Adrenal gland (tissue), 12 donors: ENCODE data around the gene ST3GAL6. TPM values are rescaled to one million over a fixed set of nuclear protein-coding genes. Genes with fewer than 3 reads are reported as not detected.
A peak's percentile ranks its signal among the peaks of the same experiment; 100 is the strongest.

ENCODE experiments used
- DNase-seq, 7 donors: peaks; one replicate each; pipeline ENCODE4 v3.0.0-alpha.2; 2019 to 2020
- H3K27ac ChIP-seq, 5 donors: fragments of 200-600 bp; sonication (generic) in 4 of 5; 1 replicate in 3 of 5; 2 replicates in 2 of 5; pipeline versions ENCODE4 v1.5.1 to v1.8.0; 2016 to 2020; ENCODE audit warnings: mild to moderate bottlenecking in 1 of 5
- H3K27me3 ChIP-seq: fragments of 200-600 bp; 2 replicates; pipeline ENCODE4 v1.8.0; 2021
- H3K36me3 ChIP-seq, 2 donors: fragments of 200-600 bp; replicated peaks in 1 of 2; 1 replicate in 1 of 2; 2 replicates in 1 of 2; pipeline versions ENCODE4 v1.5.1 to v1.8.0; 2018 to 2022
- H3K4me1 ChIP-seq, 2 donors: fragments of 200-600 bp; replicated peaks in 1 of 2; 1 replicate in 1 of 2; 2 replicates in 1 of 2; pipeline versions ENCODE4 v1.5.1 to v1.8.0; 2018 to 2021
- H3K4me3 ChIP-seq, 4 donors: fragments of 200-600 bp; sonication (generic) in 3 of 4; one replicate each; pipeline ENCODE4 v1.5.1; 2016 to 2018
- H3K9me3 ChIP-seq, 3 donors: fragments of 200-600 bp; sonication (generic) in 1 of 3; replicated peaks in 1 of 3; 1 replicate in 2 of 3; 2 replicates in 1 of 3; pipeline versions ENCODE4 v1.5.1 to v1.8.0; 2016 to 2021
- CTCF ChIP-seq, 6 experiments: fragments of 450-650 bp in 4 of 6; fragments of 200-600 bp in 2 of 6; sonication (generic) in 1 of 6; IDR thresholded peaks; 1 replicate in 5 of 6; 2 replicates in 1 of 6; pipeline versions ENCODE4 v1.5.1 to v1.8.0; 2016 to 2021; ENCODE audit warnings: antibody characterized with exemption in 6 of 6, mild to moderate bottlenecking in 2 of 6, moderate library complexity in 1 of 6
- POLR2A ChIP-seq, 2 donors: fragments of 450-650 bp; IDR thresholded peaks; one replicate each; pipeline ENCODE4 v1.6.1; 2017; ENCODE audit warnings: antibody characterized with exemption in 2 of 2, mild to moderate bottlenecking in 2 of 2, moderate library complexity in 1 of 2
- WGBS, 4 donors: extraction: QIAGEN DNeasy Blood & Tissue Kit in 2 of 4; methylation state at CpG; one replicate each; pipeline versions ENCODE4 v1.1.5 to v1.1.7; 2013 to 2017; 5-methylcytosine and 5-hydroxymethylcytosine counted together
- intact Hi-C, 2 donors: fragments of 100-400 bp; cut with DNase I; formaldehyde crosslinking; loops; one replicate each; pipeline versions ENCODE4 v1.14.1 to v1.15.0; 2022 to 2023
- polyA plus RNA-seq, 3 donors: library from polyadenylated mRNA; stranded (reverse); fragments of 200-250 nt in 2 of 3; fragments of 350-450 nt in 1 of 3; fragmentation: Illumina TruSeq in 1 of 3; extraction: RNeasy Lipid Tissue Mini Kit (QIAGEN cat#74804) in 1 of 3; gene quantifications; one replicate each; pipeline ENCODE4 v1.2.3, GENCODE V29; 2013 to 2014
- total RNA-seq, 9 donors: library from RNA; depleted of rRNA in 4 of 9; stranded (reverse); fragments of >200 nt in 4 of 9; fragments of 120-200 nt in 1 of 9; fragmentation: NEBNext Ultra II Directional in 1 of 9; extraction: Animal tissue kit (Norgen Biotek cat#: 25700) in 1 of 9; gene quantifications; one replicate each; pipeline versions ENCODE4 v1.1.0 to v1.2.4, GENCODE V29; 2013 to 2023
- donor health status: healthy with polysubstance abuse.
- donor health status: Bipolar disorder and iron deficiency.
- donor health status: DM: yes; HTN: yes; CAD: no.
- donor health status: DM: no; HTN: no; CAD: no.
- donor health status: DM: no; HTN: no; CAD: no.
- donor health status: DM: yes; HTN: yes; CAD: no.

ST3GAL6 gene
- total and polyA plus RNA-seq, 12 donors = 6.0 to 60.5 (median 20.1) TPM

- TF ChIP-seq POLR2A (IDR thresholded peaks at IDR 0.05) = no peak
- no peak for TF ChIP-seq CTCF (IDR thresholded peaks at IDR 0.05)
- Histone ChIP-seq H3K27ac (no peak overlapping the region), H3K36me3 (no peaks in the 10 kb centered on the region), H3K27me3 (no peaks in the 10 kb centered on the region), H3K4me3 (no peak overlapping the region), H3K4me1 (peaks cover 0 to 3% of the 10 kb centered on the region in 2 donors), H3K9me3 (no peaks in the 10 kb centered on the region)
- WGBS, 4 donors = 71 to 84% (median 78%) methylated on average over 4 of the region's 4 CpGs
- DNase-seq = no peak
- intact Hi-C loops = no loop called here
These were observed 22.8 kb upstream of the ST3GAL6 start for GRCh38 chr3:98740324-98740723.

- no peak overlapping the region for H3K4me3 ChIP-seq
- DNase-seq = peak in 3 of 7 donors; percentile 25 to 49 (median 26)
- H3K27me3 ChIP-seq = no peaks in the 10 kb centered on the region
- intact Hi-C loops = no loop called here
- H3K36me3 ChIP-seq = no peaks in the 10 kb centered on the region
- peaks cover 0 to 2% of the 10 kb centered on the region in 2 donors for H3K4me1 ChIP-seq
- no peak overlapping the region for H3K27ac ChIP-seq
- TF ChIP-seq CTCF (IDR thresholded peaks at IDR 0.05) = no peak
- no peak for TF ChIP-seq POLR2A (IDR thresholded peaks at IDR 0.05)
- 73 to 80% (median 74%) methylated on average over 5 of the region's 5 CpGs for WGBS, 4 donors
- H3K9me3 ChIP-seq = no peaks in the 10 kb centered on the region
These were observed 21.9 kb upstream of the ST3GAL6 start for GRCh38 chr3:98741121-98741716.

- WGBS, 4 donors = 33 to 58% (median 47%) methylated on average over 5 of the region's 5 CpGs
- intact Hi-C loops = no loop called here
- TF ChIP-seq CTCF (IDR thresholded peaks at IDR 0.05) = no peak
- TF ChIP-seq POLR2A (IDR thresholded peaks at IDR 0.05) = no peak
- DNase-seq = peak; percentile 65 to 82 (median 77)
- H3K4me3 ChIP-seq = no peak overlapping the region
- no peaks in the 10 kb centered on the region for H3K36me3 ChIP-seq
- no peaks in the 10 kb centered on the region for H3K9me3 ChIP-seq
- H3K27me3 ChIP-seq = no peaks in the 10 kb centered on the region
- H3K27ac ChIP-seq = peak overlapping the region in 1 of 5 donors; percentile 52
- H3K4me1 ChIP-seq = no peaks in the 10 kb centered on the region
These were observed 20.1 kb upstream of the ST3GAL6 start for GRCh38 chr3:98743071-98743470.

GRCh38 chr3:98744283-98744682 lies 18.9 kb upstream of the ST3GAL6 start:
- TF ChIP-seq CTCF (IDR thresholded peaks at IDR 0.05) (no peak), POLR2A (IDR thresholded peaks at IDR 0.05) (no peak)
- no peaks in the 10 kb centered on the region for H3K9me3 ChIP-seq
- no peak overlapping the region for H3K27ac ChIP-seq
- H3K4me1 ChIP-seq = no peaks in the 10 kb centered on the region
- no peaks in the 10 kb centered on the region for H3K27me3 ChIP-seq
- DNase-seq = no peak
- no peak overlapping the region for H3K4me3 ChIP-seq
- intact Hi-C loops = no loop called here
- no peaks in the 10 kb centered on the region for H3K36me3 ChIP-seq
